Esophagus muscularis mucosa (tissue), 3 donors: ENCODE data around the gene FXYD7.

Experiments
- CTCF ChIP-seq, 3 experiments: fragments of 200-600 bp in 2 of 3; fragments of 450-650 bp in 1 of 3; sonication (generic) in 2 of 3; IDR thresholded peaks; one replicate each; pipeline ENCODE4 v1.5.1; 2017 to 2019; ENCODE audit warnings: antibody characterized with exemption in 3 of 3, mild to moderate bottlenecking in 2 of 3, moderate library complexity in 1 of 3
- POLR2A ChIP-seq: fragments of 450-650 bp; IDR thresholded peaks from one replicate; pipeline ENCODE4 v1.6.1; 2017; ENCODE audit warnings: antibody characterized with exemption, moderate library complexity, mild to moderate bottlenecking, low read depth
- POLR2AphosphoS5 ChIP-seq, 2 donors: sonication (generic); formaldehyde crosslinking; IDR thresholded peaks; one replicate each; pipeline ENCODE4 v1.6.1; 2017; ENCODE audit warnings: antibody characterized with exemption in 2 of 2

- TF ChIP-seq CTCF (IDR thresholded peaks at IDR 0.05): peak; percentile 82 to 87 (median 83)
- TF ChIP-seq POLR2AphosphoS5 (IDR thresholded peaks at IDR 0.05): peak; percentile 44 to 45
- no peak for TF ChIP-seq POLR2A
Observed at GRCh38 chr19:35135389-35135909, 7.6 kb upstream of the FXYD7 start.
